Kasumi-1 (cell line): Measurements from ENCODE around the gene TCERG1L.
"Not testable (repeated sequence)": the region's sequence is repeated elsewhere in the genome, so short reads cannot be mapped to it uniquely, and the experiment has no call there.

ENCODE experiments used
- DNase-seq, 2 experiments: peaks; one replicate each; lab custom pipeline; 2025; lab: John Stamatoyannopoulos, UW

The TCERG1L gene, protein sequence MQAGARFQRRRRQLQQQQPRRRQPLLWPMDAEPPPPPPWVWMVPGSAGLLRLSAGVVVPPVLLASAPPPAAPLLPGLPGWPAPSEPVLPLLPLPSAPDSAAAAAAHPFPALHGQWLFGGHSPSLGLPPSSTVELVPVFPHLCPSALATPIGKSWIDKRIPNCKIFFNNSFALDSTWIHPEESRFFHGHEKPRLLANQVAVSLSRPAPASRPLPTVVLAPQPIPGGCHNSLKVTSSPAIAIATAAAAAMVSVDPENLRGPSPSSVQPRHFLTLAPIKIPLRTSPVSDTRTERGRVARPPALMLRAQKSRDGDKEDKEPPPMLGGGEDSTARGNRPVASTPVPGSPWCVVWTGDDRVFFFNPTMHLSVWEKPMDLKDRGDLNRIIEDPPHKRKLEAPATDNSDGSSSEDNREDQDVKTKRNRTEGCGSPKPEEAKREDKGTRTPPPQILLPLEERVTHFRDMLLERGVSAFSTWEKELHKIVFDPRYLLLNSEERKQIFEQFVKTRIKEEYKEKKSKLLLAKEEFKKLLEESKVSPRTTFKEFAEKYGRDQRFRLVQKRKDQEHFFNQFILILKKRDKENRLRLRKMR

DNA sequence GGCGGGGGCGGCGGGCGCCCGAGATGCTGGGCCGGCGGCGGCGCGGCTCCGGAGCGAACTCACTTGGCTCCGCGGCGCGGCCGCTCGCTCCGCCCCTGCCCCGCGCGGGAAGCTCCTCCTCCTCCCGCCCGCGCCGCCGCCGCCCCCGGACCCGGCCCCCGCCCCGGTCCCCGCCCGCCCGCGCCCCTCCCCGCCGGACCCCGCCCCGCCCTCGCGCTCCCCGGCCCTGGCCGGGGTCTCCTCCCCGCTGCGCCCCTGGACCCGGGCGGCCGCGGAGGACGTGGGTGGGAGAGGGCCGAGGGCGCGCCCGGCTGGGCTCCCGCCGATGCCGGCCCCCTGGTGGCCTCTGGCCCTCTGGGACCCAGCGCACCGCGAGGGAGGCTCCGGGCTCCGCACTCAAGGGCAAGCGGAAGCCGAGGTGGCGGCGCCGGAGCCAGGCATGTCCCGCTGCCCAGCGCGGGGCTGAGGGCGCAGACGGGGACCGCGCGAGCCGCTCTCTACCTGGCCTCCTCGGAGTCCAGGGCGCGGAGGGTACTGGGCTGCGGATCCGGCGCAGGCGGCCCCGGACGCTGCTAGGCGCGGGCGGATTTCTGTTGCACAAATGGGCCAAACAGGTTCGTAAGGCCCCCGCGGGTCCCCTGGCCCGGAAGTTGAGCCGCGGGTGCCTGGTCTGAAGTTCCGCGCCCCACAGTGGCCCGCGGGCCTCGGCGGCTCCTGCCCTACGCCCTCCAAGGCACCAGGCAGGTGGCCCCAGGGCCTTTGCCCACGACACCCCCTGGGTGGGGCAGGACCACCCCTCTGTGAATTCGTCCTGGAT, at the start of gene TCERG1L:
Gene TCERG1L, minus strand, starts transcription at position 61 of the 817 bp plus-strand sequence. CDS start 86 bp downstream, outside the sequence.
- DNase-seq = no peak

DNA sequence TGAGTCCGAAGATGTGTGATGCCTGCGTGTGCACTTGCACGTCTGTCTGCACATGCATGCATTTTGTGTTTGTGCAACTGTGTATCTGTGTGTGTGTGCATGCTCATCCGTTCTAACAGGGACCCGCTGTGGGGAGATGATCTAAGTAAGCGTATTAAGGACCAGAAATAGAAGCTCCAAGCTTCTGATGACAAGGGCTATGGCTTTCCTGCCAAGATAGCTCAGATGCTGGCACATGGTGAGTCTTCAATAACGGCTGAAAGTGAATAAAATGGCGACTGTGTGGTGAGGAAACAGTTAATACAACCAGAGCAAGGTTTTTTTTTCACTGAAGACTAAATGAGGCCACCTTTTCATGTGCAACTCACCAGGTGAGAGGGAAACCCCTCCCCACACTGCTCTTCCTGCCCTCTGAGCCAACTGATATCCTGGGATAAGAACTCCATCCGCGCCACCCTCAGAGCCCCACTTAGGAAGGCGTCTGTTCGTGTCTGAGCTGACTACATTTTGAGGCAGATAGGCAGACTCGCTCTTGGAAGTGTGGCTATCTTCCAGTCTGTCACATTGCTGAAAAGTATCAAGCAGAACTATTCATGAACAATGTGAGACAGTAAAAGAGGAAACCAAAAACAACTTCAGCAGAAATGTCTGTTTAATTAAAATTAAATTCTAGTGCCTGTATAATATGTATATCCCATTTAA, 47.4 kb upstream of the TCERG1L start:
- DNase-seq = no peak

DNA sequence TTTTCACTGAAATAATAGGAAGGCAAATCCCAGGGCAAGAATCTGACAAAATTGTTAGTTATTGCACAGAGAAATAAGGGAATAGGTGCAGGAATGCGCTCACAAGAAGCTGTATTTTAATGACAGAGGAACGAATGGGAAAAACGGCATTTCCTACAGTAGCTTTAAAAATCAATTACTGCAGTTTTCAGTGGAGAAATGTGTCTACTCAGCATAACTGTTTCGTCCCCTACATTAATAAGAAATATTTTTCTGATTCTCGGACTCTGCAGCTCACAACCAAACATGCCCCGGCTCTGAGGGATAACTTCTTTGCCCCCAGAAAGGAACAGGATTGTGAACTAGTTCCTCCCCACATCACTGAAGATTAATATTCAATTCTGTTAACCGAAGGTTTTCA, 44.9 kb upstream of the TCERG1L start:
- DNase-seq = no peak

DNA sequence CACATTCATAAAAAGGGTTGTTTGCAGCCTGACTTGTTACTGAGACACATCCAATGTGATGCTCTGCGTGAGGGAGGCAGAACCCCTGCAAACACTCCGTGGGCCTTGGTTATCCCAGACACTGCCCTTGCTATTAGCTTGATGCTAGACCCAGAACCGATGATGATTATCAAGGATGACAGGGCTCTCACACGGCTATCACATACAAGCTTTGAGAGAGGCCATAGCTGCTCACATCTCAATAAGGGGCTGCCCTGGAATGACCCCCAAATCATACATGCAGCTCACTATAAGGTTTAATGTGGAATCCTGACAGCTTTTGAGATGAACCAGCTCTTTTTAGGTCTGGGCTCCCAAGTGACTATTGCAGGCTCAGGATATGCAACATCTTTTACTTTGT, 44.4 kb upstream of the TCERG1L start:
- no peak for DNase-seq

DNA sequence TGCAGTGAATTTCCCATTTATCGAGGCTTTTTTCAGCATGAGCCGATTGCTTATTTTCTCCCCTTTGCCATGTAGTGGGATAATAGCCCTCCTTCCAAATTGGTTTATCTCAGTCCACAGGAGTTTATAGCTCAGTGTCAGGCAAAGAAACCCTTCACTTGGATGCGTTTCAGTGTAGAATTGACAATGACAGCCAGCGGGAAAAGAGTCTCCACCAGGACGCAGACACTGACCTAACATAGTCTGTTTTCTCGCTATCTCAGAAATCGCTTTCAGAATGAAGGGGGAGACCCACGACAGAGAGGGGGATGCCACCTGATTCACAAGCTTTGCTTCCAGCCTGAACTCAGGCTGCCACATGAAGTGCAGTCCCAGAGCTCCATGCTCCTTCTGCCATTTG, 43.5 kb upstream of the TCERG1L start:
- DNase-seq = no peak

DNA sequence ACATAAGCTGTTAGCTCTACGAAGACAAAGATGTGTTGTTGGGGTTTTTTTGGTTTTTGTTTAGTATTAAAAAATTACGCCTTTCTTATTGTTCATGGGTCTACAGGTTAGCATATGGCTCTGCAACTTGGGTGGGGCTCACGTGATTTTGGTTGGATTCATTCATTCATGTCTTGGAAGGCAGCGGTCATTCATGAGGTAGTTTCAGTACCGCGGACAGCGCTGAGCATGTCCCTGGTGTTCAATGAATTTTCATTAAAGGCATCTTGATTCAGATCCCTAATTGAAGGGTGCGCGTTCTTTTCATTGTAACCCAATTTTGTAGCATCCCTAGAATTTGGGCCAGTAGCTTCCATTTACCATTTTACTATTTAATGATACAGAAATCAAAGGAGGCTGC, 42.9 kb upstream of the TCERG1L start:
- no peak for DNase-seq

DNA sequence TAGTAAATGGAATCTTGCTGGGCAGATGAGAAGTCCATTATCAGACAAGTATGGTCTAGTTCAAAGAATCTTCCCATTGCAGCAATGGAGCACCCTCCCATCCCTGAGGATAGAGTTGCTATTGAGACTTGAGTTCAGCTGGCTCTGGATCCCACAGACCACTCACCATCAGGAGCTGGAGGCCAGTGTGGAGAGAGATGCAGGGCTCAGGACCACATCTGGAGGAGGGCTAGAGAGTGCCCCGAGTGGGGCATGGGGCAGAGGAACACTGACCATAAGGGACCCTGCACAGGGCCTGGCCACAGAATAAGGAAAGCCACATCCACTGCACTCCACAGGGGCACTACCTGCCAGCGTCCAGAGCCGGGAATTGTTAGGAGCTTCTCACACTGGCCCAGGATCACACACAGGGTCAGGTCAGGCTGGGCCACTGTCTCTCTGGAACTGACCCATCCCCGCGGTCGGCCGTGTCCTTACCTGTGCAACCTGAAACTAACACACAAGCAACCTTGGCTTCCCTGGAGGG, 41.3 kb upstream of the TCERG1L start:
- no peak for DNase-seq

DNA sequence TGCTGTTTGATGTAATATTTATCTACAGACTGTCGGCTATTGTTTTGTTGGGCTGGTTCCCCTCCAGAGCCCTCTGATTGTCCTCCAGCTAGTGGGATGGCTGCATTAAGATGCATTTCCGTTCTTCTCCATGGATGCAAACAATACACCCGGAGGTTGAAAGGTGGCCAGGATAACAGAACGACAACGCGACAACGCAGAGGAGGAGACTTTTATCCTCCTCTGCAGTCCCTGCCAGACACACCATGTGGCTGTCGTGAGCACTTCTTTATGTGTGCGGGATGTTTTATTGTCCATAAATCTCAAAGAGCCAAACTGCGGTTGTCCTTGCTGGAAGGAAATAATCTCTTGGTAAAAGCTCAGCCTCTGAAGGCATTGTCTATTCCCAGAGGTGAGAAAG, 39.1 kb upstream of the TCERG1L start:
- no peak for DNase-seq

DNA sequence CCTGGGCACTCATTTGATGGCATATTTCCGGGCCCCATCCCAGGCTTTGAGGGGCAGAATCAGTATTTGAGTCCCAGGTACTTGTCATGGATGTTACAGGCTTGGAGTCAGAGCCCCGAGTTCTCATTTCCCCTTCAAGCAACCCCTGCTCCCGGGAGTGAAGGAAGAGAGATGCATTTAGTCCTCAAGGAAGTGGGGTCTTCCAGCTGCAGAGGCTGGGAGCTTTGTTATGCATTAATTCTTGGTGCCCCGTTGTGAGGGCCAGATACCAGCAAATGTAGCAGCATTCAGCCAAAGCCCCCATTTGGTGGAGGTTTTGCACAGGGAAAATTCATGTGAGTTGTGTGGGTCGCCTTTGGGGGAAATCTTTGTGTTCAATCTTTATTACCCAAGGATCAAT, 38.7 kb upstream of the TCERG1L start:
- no peak for DNase-seq

DNA sequence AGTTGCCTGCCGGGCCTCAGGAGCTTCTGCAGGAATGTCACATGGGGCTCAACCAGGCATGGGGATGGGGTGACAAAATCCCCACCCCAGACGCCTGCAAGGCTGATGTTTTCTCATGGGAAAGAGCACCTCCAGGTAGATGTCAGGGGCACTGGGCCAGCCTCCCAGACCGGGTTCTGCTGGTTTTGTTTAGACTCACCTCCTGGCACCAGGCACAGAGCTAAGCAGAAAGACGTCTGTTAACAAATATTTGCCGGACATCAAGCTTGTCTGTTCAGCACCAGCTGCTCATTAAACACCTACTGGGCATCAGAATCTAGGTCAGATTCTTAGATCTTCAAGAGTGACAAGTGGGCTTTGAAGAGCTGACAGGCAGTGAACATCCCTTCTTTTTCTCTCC, 34.9 kb upstream of the TCERG1L start:
- no peak for DNase-seq

DNA sequence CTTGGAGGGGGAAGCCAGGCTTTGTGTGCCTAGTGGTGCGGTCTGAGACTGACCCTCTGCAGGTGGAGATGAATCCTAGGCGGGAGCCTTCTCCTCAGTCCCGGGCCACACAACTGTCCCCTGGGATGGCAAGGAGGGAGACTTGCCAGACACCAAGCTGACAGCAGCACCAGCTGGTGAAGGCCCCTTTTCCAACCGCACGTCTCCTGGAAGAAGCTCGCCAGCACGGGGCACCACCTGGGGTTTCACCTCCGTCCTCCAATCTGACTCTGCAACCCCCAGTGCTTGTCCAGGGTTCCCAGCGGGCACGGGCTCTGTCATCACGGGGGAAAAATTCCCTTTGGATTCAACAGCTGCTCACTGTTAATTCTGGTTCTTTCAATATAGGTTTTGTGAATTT, 34.2 kb upstream of the TCERG1L start:
- no peak for DNase-seq

DNA sequence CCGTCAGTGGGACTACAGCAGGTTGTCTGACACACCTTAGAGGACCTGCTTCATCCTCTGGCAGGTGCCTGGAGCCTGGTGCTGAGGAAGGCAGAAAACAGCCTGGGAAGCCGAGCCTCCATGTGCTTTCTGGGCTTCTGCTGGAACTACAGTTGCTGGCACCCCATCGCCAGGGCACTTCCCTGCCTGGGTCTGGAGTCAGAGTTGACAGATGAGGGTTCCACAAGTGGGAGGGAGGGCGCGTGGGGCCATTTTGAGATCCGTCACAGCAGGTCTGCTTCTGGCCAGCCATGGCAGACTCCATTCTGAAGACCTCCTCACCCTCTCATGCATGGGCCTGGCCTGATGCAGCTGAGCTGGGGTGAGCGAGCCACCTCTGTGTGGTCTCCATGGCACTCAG, 33.2 kb upstream of the TCERG1L start:
- DNase-seq = no peak

DNA sequence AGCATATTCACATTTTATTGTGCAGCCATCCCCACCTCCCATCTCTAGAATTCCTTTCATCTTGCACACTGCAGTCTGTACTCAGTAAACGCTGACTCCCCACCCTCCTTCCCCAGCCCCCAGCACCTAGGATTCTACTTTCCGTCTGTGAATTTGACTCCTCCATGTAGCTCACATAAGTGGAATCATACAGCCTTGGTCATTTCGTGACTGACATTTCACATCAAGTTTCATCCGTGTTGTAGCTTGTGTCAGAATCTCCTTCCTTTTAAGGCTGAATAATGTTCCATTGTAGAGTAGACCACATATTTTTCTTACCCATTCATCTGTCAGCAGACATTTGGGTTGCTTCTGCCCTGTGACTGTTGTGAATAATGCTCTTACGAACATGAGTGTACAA, 26.2 kb upstream of the TCERG1L start:
- no peak for DNase-seq

DNA sequence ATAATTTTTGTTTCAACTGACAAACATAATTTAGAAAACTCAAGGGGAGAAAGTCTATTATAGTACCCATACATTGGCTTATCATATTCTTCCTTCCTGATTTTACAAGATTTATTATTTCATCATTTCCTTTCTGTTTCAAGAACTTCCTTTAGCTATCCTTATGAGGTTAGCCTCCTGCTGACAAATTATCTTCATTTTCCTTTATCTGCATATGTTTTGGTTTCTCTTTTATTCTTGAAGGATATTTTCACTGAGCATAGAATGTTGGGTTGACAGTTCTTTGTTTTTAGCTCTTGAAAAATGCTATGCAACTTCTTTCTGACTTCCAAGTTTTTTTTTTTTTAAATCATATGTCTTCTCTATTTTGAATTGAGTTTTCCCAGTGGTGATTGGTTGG, 21.3 kb upstream of the TCERG1L start:
- DNase-seq = no peak

DNA sequence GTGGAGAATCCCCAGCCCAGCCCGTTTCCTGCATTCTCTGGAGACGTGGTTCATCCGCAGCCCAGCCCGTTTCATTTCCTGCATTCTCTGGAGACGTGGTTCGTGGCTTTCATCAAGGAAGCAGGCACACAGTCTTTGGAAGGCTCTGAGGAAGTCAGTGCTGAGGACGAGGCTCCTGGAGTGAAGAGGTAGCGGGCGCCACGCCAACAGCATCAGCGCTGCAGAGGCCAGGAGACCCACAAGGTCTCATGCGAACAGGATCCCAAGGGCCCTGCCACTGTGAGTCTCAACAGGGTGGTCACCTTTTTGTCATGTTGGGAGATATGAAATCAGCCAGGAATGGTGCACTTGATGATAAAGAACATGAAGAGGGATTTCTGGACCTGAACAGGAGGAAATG, 12.4 kb upstream of the TCERG1L start:
- DNase-seq = no peak

DNA sequence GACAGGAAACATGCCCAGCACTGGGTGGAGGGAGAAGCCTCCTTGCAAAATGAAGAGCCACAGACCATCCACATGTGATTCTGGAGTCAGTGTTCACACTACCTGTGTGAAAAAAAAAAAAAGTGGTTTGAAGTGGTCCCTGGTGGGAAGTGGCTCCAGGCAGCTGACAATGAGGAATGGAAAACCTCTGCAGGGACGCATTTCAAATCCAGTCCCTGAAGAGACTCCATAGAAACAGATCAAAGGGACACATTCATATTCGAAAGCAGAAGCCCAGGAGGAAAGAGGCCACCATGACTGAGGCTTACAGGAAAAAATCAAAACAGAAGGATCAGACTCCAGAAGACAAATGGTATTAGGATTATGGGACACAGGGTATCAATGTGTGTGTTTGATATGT, 11.5 kb upstream of the TCERG1L start:
- no peak for DNase-seq

DNA sequence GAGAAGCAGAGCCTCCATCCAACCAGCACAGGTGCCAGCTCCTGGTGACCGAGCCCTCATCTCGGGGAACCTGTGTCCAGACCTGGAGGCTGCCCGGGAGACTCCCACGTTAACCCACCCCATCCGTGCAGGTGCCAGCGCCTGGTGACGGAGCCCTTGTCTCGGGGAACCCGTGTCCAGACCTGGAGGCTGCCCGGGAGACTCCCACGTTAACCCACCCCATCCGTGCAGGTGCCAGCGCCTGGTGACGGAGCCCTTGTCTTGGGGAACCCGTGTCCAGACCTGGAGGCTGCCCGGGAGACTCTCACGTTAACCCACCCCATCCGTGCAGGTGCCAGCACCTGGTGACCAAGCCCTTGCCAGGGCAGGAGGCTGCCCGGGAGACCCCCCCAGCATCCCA, 11.1 kb upstream of the TCERG1L start:
- not testable (repeated sequence) for DNase-seq

DNA sequence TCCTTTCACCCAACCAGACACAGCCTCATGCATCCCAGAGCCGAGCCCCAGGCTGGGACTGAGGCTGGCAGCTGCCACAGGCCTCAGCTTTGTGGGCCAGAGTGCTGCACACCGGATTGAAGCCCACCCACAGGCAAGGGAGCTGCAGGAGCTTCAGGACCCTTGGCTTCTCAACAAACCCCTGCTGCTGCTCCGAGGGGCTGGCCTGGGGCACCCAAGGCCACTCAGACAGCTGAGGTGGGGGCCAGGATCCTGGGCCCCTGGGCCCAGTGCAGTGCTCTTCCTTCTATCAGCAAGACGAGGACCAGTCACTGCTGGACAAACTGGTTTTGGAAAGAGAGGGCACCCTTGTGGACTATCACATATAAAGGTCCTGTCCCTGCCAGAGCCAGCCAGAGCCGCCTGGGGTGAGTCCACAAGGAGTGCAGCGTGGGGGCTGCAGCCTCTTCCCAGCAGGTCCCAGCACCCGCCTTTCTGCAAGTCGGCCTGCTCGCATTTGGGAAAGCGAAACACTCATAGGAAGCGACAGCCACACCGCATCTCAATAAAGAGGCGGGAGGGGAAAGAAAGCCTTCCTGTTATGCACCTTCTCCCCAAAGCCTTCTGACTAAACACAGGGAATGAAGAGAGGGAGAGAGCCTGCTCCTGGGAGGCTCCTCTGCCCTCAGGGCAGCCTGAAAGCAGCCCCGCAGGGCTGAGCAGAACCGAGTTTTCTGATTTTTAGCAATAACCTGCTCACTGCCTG, 9.5 kb upstream of the TCERG1L start:
- DNase-seq = no peak

DNA sequence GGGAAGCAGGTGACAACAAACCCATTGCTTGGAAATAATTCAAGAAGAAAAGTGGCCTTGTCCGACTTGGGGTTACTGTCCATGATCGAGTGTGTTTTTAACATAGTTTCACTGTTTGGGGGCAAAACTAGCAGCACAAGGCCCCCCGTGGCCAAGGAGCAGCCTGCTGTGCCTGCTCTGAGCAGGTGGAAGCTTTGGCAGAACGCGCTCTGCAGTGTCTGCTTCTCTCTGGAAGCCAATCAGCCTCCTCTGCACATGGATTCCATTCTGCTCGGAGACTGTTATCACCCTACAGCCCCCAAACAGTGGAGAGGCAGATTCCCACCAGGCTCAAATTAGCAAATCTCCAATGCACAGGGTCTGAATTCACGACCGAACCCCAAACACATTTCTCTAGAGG, 7.3 kb upstream of the TCERG1L start:
- no peak for DNase-seq

DNA sequence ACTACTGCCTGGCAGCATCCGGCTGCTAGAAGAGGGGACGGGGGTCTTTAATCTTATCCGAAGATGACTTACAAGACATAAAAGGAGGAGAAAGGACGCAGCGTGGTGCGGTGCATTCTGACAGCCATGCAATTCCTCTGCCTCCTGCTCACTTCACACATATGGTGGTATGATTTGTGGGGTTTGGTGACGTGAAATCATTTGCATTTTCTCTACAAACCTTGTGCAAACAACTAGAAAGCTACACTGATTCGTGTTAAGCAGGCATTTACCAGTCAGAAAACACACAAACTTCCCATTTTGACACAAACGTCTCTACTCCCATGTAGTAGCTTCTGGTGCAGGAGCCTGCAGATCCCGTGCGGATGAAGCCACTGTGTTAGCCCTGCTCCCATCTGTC, 6.8 kb upstream of the TCERG1L start:
- no peak for DNase-seq

DNA sequence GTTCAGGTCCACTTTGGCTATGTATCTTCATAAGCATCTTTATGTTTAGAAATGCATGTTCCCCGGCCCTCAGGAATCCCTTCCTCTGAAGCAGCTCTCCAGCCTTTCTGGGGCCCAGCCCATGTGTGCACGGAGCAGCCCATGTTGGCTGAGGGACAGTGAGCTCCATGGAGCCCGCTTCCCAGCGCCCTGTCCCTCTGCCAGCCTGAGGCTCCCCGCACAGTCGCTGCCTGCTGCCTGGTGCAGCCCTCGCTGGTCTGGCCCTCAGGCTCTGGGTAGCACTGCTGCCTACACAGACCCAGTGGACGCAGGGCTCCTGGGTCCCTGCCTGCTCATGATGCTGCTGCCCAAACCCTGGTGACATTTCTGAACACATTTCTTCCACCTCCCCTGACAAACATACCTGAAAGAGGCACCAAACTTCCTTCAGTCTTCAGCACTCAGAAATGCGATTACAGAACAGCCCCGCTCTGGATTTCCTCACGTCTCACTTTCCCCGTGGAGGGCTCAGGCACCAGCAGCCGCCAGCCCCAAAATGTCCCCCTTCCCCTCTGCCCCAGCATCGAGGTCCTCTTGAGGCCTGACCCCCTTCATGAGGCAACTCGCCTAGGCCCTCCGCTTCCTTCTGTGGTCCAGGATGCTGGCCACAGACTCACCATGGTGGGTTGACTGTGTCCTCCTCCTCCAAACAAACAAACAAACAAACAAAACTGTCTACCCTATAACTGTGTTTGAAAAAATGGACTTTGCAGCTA, 5.0 kb upstream of the TCERG1L start:
- no peak for DNase-seq
